HG02884 (cell line): ENCODE measurements around the gene NEO1.

Experiments
- ATAC-seq: cut with Tn5 transposase; IDR thresholded peaks from one replicate; pipeline ENCODE4 v1.9.1; 2021; ENCODE audit warnings: mild to moderate bottlenecking, moderate library complexity; ENCODE audit not compliant: unreplicated experiment

NEO1 gene, protein sequence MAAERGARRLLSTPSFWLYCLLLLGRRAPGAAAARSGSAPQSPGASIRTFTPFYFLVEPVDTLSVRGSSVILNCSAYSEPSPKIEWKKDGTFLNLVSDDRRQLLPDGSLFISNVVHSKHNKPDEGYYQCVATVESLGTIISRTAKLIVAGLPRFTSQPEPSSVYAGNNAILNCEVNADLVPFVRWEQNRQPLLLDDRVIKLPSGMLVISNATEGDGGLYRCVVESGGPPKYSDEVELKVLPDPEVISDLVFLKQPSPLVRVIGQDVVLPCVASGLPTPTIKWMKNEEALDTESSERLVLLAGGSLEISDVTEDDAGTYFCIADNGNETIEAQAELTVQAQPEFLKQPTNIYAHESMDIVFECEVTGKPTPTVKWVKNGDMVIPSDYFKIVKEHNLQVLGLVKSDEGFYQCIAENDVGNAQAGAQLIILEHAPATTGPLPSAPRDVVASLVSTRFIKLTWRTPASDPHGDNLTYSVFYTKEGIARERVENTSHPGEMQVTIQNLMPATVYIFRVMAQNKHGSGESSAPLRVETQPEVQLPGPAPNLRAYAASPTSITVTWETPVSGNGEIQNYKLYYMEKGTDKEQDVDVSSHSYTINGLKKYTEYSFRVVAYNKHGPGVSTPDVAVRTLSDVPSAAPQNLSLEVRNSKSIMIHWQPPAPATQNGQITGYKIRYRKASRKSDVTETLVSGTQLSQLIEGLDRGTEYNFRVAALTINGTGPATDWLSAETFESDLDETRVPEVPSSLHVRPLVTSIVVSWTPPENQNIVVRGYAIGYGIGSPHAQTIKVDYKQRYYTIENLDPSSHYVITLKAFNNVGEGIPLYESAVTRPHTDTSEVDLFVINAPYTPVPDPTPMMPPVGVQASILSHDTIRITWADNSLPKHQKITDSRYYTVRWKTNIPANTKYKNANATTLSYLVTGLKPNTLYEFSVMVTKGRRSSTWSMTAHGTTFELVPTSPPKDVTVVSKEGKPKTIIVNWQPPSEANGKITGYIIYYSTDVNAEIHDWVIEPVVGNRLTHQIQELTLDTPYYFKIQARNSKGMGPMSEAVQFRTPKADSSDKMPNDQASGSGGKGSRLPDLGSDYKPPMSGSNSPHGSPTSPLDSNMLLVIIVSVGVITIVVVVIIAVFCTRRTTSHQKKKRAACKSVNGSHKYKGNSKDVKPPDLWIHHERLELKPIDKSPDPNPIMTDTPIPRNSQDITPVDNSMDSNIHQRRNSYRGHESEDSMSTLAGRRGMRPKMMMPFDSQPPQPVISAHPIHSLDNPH (N-terminal part only)

DNA sequence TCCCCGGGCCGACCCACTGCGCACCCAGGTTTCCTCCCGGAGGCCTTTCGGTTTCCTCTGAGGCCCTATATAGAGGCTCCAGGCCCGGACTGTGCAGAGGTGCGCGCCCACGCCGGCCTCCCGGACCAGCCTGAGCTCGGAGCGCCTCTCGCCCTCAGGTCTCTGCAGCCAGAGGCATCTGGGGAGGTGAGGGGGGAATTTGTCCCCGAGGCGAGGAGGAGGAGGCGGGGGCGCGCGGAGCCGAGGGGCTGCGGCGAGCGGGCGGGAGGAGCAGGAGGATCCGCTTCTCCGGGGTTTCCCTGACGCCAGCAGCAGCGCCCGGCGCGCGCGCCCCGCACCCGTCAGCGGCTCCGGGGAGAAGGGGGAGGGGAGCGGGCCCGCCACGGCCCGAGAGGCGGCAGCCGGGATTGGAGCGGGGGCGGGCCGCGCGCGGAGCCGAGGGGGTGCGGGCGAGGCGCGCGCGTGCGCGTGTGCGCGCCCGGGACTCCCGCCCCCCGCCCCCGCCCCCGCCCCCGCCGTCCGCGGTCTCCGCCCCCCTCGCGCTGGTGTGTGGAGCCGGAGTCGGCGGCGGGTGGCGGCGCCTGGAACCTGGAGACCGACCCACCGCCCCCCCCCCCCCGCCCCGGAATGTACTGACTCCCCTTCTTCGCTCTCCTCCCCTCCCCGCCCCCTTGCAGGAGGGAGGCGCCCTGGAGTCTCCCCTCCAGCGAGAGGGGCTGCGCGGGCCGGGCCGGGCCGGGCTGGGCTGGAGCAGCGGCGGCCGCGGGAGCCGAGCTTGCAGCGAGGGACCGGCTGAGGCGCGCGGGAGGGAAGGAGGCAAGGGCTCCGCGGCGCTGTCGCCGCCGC, at the start of gene NEO1:
TSS of gene NEO1 (plus strand) at position 657 of the 846 bp plus-strand sequence. CDS start 213 bp downstream, outside the sequence.
- peak; percentile 51 for ATAC-seq

DNA sequence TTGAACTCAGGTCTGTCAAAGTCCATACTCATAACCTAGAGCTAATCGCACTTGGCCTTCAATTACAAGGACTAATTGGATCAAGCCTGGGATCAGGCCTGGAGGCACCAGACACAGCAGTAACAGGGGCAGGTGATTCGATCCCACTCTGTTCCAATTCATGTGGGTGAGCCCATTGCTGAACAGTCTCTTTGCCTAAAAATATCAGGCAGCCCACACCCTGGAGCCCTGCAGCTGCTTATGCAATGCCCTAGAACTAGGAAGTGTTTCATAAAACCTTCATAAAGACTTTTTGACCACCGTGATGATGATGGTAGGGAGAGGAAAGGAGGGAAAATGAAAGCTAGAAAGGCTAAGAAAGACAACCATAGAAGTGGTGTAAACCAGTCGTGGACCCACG, 47.8 kb upstream of the NEO1 start:
- ATAC-seq = no peak

DNA sequence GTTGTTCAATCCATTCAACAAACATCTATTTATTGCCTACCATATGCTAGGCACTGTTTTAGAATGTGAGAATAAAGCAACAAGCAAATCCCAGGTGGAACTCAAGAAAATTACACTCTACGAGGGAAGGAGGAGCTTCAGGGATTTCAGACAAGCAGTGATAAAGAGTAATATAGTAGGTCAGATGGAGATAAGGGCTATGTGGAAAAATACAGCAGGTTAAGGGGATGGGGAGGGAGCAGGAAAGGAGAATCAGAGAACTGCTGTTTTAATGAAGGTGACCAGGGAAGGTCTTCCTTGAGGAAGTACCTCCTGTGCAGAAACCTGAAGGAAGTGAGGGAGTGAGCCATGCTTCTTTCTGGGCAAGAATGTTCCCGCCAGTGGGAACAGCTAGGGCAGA, 47.2 kb upstream of the NEO1 start:
- ATAC-seq = no peak

DNA sequence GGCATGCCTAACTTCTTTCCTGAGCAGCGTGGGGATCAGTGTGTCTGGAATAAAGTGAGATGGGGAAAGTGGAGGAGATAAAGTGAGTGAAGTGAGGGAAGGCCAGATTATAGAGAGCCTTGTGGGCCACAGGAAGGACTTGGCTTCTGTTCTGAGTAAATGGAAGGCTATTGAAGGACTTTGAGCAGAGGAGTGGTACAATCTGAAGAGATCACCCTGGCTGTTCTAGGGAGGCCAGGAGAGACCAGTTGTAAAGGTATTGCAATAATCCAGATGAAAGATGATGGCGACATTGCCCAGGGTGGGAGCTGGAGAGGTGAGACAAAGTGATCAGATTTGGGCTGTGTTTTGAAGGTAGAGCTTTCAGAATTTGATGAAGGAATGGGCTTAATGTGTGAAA, 46.8 kb upstream of the NEO1 start:
- ATAC-seq = no peak

DNA sequence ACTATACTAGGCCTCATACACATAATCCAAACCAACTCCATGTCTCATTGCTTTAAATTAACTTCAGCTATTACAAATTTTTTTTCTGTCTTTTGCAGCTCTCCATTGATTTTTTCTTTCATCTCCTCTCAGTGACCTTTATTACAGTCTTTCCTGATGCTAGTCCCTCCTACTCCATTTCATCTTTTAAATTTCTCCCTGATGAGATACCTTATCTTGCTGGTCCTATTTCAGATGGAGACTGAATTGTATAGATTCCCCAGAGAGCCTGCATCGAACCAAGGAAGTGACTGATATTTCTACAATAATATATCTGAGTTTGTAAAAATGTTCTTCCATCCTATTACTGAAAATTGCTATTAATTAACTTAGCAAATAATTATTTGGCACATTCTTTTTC, 45.7 kb upstream of the NEO1 start:
- no peak for ATAC-seq

DNA sequence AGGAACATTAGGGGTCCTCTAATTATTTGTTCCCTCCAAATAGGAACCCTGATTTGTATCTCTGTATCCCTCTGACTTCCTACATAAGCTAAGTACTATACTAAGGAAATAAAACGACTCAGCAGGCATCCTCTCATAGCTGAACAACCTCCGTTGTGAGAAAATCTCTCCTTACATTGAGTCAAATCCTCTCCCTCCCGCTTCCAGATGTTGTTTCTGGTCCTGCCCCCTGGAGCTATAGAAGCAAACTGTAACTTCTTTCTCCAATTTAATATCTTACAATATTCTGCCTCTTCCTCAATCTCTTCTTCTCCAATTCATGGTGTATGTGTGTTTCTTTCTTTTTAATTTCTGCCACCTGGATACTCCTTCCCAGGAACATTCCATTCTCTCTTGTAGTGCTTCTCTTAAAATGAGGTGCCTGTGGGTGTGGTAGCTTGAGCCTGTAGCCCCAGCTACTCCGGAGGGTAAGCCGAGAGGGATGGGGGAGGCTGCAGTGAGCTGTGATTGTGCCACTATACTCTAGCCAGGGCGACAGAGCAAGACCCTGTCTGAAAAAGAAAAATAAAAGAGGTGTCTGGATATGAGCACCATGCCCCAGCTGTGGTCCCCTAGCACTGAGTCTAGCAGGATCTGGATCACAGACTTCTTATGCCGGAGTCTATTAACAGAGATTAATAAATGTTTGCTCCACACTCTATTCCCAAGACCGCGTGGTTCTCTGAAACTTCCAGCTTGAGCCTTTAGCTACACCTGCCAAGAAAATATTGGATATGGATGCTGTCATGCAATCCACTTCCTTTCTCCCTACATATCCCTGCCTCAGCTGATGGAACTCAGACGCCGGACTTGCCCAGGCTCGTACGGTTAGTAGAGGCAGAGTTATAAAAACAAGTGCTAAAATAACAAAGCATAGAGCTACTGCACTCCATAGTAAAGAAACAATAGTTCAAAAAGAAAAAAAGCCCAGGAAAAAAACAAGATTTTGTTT, 42.9 kb upstream of the NEO1 start:
- no peak for ATAC-seq

DNA sequence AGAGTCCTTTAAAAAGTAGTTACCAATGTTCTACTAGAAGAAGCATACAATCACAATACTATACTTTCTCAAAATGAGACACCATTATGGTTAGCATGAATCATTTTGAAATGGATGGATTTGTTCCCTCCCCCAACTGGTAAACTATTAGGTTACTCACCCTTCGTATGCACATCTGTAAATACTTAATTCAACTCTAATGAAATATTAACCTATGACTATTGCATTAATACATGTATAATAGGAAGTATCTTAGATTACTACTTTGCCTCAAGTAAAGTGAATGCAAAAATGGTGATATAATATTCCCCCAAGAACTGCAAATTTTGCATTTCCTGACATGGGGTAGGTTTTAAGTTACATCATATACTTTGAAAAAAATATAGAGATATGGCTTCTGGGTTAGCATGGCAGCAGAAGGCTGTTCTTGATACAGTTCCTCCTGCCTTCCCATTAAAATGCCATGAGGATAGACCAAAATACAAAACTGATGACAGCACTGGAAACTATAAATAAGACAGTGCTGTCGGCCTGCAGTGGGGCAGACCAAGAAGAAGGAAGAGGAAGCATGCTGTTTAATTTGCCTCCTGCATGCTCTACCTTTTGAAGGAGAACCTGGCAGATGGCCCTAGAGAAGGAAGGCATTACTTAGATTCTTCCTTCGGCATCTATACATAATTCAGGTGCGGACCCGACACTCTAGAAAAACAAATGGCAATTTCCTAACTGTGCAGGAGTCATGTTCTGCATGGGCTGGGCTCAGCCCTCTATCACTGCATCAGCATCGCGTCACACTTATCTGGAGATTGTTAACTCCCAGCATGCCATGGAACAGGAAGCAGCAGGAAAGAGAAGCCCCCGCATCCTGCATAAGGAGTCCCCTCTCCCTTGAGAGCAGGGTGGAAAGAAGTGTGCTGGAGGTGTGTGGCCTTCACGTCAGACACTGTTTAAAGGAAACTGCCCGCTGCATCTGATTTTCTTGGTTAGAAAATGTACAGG, 41.8 kb upstream of the NEO1 start:
- ATAC-seq = no peak

DNA sequence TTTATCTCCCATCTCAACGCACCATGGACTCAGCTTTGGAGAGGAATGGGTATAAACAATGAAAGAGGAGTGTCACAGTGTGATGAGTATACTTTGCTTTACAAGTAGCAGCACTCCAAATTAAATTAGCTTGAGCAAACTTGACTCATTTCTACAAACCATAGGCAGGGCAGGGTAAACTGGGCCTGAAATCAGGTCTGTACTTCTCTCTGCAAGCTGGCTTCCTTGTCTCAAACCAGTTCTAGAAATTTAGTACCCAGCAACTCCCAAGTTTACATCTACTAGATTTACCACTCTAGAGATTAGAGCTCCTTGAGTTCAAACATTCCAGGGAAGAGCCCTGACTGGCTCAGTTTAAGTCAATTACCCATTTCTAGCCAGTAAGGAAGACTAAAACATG, 37.4 kb upstream of the NEO1 start:
- no peak for ATAC-seq

DNA sequence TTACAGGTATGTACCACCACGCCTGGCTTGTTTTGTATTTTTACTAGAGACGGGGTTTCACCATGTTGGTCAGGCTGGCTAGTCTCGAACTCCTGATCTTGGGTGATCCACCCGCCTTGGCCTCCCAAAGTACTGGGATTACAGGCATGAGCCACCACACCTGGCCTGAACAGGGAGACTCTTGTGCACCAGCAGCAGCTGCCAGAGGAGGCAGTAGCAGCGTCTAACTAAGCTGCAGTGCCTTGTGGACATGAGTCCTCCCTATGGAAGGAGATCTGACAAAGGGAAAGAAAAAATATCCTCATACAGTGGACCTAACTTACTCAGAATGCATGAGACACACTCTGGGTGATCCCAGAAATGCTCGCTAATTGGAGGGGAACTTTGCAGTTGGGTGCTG, 36.8 kb upstream of the NEO1 start:
- ATAC-seq = no peak

DNA sequence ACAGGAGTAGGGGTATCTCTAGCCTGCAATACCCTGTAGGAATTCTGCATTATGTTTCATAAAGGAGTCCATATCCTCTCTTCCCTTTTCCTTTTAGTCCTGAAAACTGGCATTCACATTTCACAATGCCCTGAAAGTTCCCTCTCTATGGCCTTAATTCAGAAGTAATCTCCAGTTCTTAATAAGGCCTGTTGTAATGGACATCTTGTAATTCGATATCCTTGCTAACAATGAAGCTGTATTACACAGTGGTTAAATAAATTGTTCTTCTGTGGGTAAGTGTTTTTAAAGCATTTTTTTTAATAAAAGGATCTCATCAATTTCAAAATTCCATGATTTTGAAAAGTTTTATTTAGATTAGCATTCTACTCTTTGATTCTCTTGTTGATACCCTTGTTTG, 34.3 kb upstream of the NEO1 start:
- ATAC-seq = no peak

DNA sequence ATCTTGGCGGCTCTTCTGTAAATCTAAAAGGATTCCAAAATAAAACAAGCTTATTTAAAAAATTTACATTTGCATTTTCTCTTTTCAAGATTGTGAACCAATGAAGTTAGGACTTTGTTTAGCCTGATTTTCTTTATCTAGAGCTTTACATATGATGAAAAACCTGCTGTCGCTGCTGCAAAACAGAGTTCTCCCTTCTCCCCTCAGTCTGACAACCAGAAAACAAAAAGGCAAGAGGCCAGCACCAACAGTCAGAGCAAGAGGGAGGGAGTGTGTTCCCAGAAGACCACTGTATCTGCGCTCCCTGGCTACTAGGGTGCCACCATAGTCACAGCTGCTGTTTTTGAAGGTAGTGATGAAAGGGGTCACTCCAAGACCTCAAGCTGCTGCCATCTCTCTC, 33.1 kb upstream of the NEO1 start:
- no peak for ATAC-seq

DNA sequence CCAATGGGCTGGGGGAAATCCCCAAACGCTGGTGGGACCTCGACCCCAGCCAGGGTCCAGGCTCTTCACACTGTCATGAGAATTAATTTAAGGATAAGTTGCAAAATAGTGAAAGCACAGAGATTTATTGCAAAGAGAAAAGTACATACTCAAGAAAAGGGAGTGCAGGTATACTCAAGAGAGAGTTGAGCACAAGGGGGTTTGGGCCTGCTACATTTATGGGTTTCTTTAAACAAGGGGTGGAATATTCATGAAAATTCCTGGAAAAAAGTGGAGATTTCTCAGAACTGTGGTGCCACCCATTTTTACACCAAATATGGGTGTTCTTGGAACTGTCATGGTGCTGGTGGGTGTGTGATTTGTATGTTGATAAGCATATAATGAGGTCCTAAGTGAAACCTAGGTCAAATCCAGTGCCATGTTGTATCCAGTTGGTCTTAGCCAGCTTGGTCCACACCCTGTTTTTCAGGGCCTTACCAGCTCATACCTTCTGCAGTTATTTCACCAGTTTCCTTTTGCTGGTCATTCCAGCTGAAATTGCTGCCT, 32.6 kb upstream of the NEO1 start:
- ATAC-seq = no peak

DNA sequence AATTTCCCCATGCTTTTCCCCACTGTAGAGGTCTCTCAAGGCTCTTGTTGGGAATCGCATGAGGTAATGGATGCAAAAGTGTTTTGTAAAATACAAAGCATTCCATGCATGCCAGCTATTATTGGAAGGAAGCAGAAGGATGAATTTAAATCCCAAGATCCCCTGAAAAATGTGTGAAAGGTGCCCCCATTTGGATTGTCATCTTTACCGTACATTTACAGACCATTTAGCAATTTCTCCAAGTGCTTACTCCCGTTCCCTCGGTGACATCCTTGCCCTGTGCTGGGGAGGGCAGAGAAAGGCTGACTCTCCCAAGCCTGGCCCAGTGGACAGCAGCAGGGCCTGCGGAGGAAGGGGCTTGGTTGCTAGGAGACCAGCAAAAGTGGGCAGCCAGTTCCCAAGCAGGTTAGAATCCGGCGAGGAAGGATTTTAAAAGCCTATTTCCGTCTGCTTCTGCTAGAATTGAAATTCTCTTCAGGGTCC, 31.1 kb upstream of the NEO1 start:
- no peak for ATAC-seq

DNA sequence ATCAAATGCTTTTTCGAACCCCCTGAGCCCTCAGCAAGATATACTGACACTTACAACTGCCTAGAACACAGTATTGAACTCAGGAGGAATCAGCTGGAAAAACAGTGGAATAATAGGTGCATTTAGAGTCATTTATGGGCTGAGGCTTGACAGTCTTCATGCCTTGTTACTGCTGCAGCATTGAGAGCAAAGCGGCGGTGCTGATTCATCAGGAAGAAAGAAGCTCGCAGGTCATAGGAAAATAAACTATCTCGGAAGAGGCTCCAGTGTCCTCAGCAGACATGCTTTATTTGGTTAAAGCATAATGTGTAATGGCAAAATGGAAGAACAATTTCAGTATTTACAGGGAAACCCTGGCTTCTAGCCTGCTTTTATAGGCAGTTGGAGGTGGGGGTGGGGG, 30.1 kb upstream of the NEO1 start:
- no peak for ATAC-seq

DNA sequence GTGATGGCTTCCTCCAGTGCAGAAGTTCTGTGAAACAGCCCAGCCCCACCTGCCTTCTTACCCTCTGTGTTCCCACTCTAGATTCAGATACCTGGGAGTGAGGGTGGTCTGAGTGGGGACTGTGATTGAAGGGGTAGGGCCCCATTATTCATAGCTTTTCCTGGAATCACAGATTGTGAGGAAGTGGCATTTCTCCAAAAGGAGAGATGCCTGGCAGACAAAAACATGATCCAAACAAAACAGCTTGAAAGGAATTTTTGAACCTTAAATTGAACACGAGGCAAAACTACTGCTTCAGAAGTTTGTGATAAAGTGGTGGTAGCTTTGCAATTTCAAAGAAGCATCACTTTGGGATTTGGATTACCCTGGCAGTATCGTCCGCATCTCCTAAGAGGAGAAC, 29.2 kb upstream of the NEO1 start:
- no peak for ATAC-seq

DNA sequence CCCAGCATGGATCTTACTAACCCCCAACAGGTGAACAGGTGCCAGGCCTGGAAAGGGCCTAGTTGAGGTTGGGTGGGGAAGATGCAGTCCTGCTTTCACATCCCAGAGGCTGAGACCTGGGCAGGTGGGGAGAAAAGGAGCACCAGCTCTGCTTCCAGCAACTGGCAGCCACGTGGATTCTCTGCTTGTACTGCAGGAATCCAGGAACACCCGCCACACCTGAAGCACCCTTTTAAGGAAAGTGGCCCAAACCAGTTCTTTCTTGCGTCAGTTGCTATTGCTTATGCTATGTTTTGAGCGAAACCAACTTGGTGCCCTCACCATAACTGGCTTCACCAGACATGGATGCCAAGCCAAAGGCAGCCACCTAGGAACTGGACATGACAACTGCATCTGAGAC, 28.1 kb upstream of the NEO1 start:
- no peak for ATAC-seq

DNA sequence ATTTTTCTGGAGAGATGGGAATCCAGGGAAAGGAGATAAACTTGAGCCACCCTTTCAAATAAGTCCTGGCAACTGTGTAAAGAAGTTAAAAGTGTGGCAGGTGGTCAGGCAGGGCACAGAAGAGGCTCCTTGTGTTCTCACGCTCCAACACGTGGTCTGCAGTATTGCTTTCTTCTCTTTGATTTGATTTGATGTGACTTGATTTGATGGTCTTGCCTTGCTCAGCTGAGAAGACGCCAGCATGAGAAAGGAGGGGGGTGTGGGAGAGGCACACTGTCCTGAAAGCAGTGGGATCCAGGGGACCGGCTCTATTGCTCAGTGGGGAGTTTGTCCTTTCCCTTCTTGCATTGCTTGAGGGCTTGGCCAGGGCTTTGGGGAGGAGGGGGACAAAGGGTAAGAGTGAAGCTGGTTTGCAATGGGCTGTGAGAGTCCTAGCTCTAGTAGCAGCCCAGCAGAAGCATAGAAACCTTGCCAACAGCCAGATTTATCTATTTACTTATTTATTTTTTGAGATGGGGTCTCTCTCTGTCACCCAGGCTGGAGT, 25.7 kb upstream of the NEO1 start:
- no peak for ATAC-seq
